Endothelial cell of umbilical vein (primary cell): ENCODE measurements around the gene KLHL36. TPM values are rescaled to one million over a fixed set of nuclear protein-coding genes. Genes with fewer than 3 reads are reported as not detected.

Experiments used
- BruUV-seq: library from RNA; stranded (reverse); fragments of 400-500 nt; replicated peaks from 2 replicates; lab custom pipeline; 2021; lab: Mats Ljungman, UMichigan
- CTCF ChIA-PET: fragments of 300-600, 350-600 bp; sonication (Branson Sonifier 250); formaldehyde crosslinking; loops from one replicate; lab custom pipeline; 2021; ENCODE audit warnings: antibody characterized with exemption, inconsistent platforms; lab: Charles Lee
- POLR2A ChIA-PET: fragments of 300-600, 350-600 bp; sonication (Branson Sonifier 250); formaldehyde crosslinking; loops from one replicate; lab custom pipeline; 2021; ENCODE audit warnings: antibody characterized with exemption, inconsistent platforms; lab: Charles Lee
- DNase-seq: peaks from one replicate; pipeline ENCODE4 v3.0.0-alpha.2; 2011; ENCODE audit warnings: low read depth, low spot score
- FAIRE-seq: peaks from 2 replicates; lab custom pipeline; 2011; peaks lifted over from hg19 to GRCh38; lab: Jason Lieb, UNC
- H2AFZ ChIP-seq: 2 replicates; pipeline ENCODE4 v1.6.0; 2012; ENCODE audit warnings: low read depth, low read length, control low read depth, inconsistent platforms
- H3K27ac ChIP-seq: 2 replicates; pipeline ENCODE4 v1.5.1; 2011; ENCODE audit warnings: low read depth, mild to moderate bottlenecking, control low read depth, low read length, moderate library complexity; ENCODE audit not compliant: insufficient read depth
- H3K27me3 ChIP-seq, 2 experiments: 2 replicates each; pipeline versions ENCODE4 v1.6.0 to v1.6.1; 2011; ENCODE audit warnings: low read length in 2 of 2, mixed read lengths in 1 of 2; ENCODE audit not compliant: control insufficient read depth in 2 of 2, insufficient read depth in 2 of 2
- H3K36me3 ChIP-seq, 2 experiments: 2 replicates in 1 of 2; 3 replicates in 1 of 2; pipeline ENCODE4 v1.5.1; 2011; ENCODE audit warnings: low read length in 2 of 2, mild to moderate bottlenecking in 1 of 2, moderate library complexity in 1 of 2; ENCODE audit not compliant: control insufficient read depth in 2 of 2, insufficient read depth in 2 of 2; ENCODE audit errors: extremely low read depth in 1 of 2
- H3K4me1 ChIP-seq: 3 replicates; pipeline ENCODE4 v1.5.1; 2011; ENCODE audit warnings: mild to moderate bottlenecking, low read length; ENCODE audit not compliant: control insufficient read depth, insufficient read depth; ENCODE audit errors: extremely low read depth
- H3K4me2 ChIP-seq: 2 replicates; pipeline ENCODE4 v1.6.1; 2011; ENCODE audit warnings: low read length, control low read depth, mixed read lengths; ENCODE audit not compliant: insufficient read depth
- H3K4me3 ChIP-seq, 3 experiments: fragments of 200-600 bp in 1 of 3; sonication (generic), shearing (Covaris generic) in 1 of 3; replicated peaks in 1 of 3; 2 replicates each; pipeline ENCODE4 v1.5.1; 2011 to 2016; ENCODE audit warnings: control low read depth in 3 of 3, low read length in 3 of 3, mild to moderate bottlenecking in 2 of 3, inconsistent platforms in 1 of 3, low read depth in 1 of 3, moderate library complexity in 1 of 3; ENCODE audit not compliant: insufficient read depth in 1 of 3
- H3K79me2 ChIP-seq: 2 replicates; pipeline ENCODE4 v1.6.0; 2012; ENCODE audit warnings: low read length, inconsistent platforms; ENCODE audit not compliant: control insufficient read depth, insufficient read depth
- H3K9ac ChIP-seq: replicated peaks from 2 replicates; pipeline ENCODE3; 2011; ENCODE audit warnings: low read length, control low read depth; ENCODE audit not compliant: insufficient read depth; ENCODE audit errors: extremely low read depth
- H3K9me1 ChIP-seq: replicated peaks from 3 replicates; pipeline ENCODE4 v1.6.0; 2011; ENCODE audit warnings: mild to moderate bottlenecking, low read length; ENCODE audit not compliant: control insufficient read depth, insufficient read depth; ENCODE audit errors: extremely low read depth
- H3K9me3 ChIP-seq: replicated peaks from 2 replicates; pipeline ENCODE4 v1.5.1; 2012; ENCODE audit warnings: low read length, inconsistent platforms; ENCODE audit not compliant: control insufficient read depth, insufficient read depth
- H4K20me1 ChIP-seq: replicated peaks from 2 replicates; pipeline ENCODE3; 2011; ENCODE audit warnings: mild to moderate bottlenecking, low read length; ENCODE audit not compliant: control insufficient read depth, insufficient read depth; ENCODE audit errors: extremely low read depth
- CTCF ChIP-seq, 2 donors: IDR thresholded peaks; 1 replicate in 1 of 2; 2 replicates in 1 of 2; pipeline ENCODE4 v1.5.1; 2011; ENCODE audit warnings: low read length in 2 of 2, mild to moderate bottlenecking in 2 of 2, moderate library complexity in 2 of 2, control low read depth in 1 of 2, inconsistent platforms in 1 of 2, low read depth in 1 of 2; ENCODE audit not compliant: insufficient read depth in 1 of 2; ENCODE audit errors: extremely low read depth in 1 of 2
- EZH2 ChIP-seq: IDR thresholded peaks from 2 replicates; pipeline ENCODE4 v1.6.1; 2012; ENCODE audit warnings: borderline replicate concordance, low read depth, mild to moderate bottlenecking, moderate library complexity, low read length, inconsistent platforms; ENCODE audit not compliant: severe bottlenecking
- FOS ChIP-seq: IDR thresholded peaks from 2 replicates; pipeline ENCODE4 v1.6.1; 2011; ENCODE audit warnings: mild to moderate bottlenecking, low read length, moderate library complexity, borderline replicate concordance; ENCODE audit not compliant: insufficient read depth
- JUN ChIP-seq: IDR thresholded peaks from 2 replicates; pipeline ENCODE4 v1.6.1; 2011; ENCODE audit warnings: borderline replicate concordance, low read depth; ENCODE audit not compliant: insufficient read length, insufficient read depth
- MAX ChIP-seq: IDR thresholded peaks from 2 replicates; pipeline ENCODE4 v1.6.1; 2011; ENCODE audit not compliant: insufficient read depth, insufficient read length
- MYC ChIP-seq: IDR thresholded peaks from one replicate; pipeline ENCODE4 v1.6.1; 2011; ENCODE audit warnings: mild to moderate bottlenecking, low read depth, low read length
- POLR2A ChIP-seq: IDR thresholded peaks from 2 replicates; pipeline ENCODE4 v1.6.1; 2012; ENCODE audit warnings: low read depth, mild to moderate bottlenecking, control low read depth, low read length
- dilution Hi-C: fragments of 300-500 bp; cut with MboI; formaldehyde crosslinking; loops from one replicate; pipeline ENCODE4 v1.15.0; 2019; ENCODE audit warnings: low sequenced_read_pairs; ENCODE audit not compliant: extremely low pct_ligation_motif_present
- intact Hi-C: fragments of 100-400 bp; cut with micrococcal nuclease; formaldehyde crosslinking; loops from one replicate; pipeline ENCODE4 v1.10.0; 2022
- polyA plus RNA-seq, 4 experiments: library from polyadenylated mRNA; depleted of rRNA in 3 of 4; stranded (reverse) in 3 of 4; unstranded in 1 of 4; fragments of >200 nt; gene quantifications; 2 replicates each; pipeline versions ENCODE4 v1.2.1 to v1.2.3, GENCODE V29; 2011 to 2012; ENCODE audit warnings: missing spikeins in 1 of 4
- total RNA-seq: library from RNA; stranded (reverse); gene quantifications from 2 replicates; pipeline ENCODE4 v1.2.3, GENCODE V29; 2021

KLHL36 gene
- total and polyA plus RNA-seq, 2 donors (not counting 3 experiments of a cell fraction or from before 2014, with no cell fraction given), result 31.3 to 38.8 TPM

- Histone ChIP-seq H3K36me3 (peaks cover 0 to 3% of the 10 kb centered on the region in 2 experiments), H4K20me1 (no peaks in the 10 kb centered on the region), H3K27me3 (no peaks in the 10 kb centered on the region), H3K27ac (peak overlapping the region; percentile 81), H3K4me3 (no peak overlapping the region), H3K79me2 (peaks cover 62% of the 10 kb centered on the region), H3K4me2 (no peak overlapping the region), H3K9me3 (no peaks in the 10 kb centered on the region), H2AFZ (no peak overlapping the region), H3K9ac (no peak overlapping the region), H3K4me1 (peaks cover 50% of the 10 kb centered on the region), H3K9me1 (no peaks in the 10 kb centered on the region)
- intact Hi-C loops, result loop anchor here (1.0 kb wide), 1 partner anchor 14 kb away; the partner anchor contains the start of gene COTL1
- TF ChIP-seq JUN (no peak), MYC (no peak)
- DNase-seq, result no peak
- POLR2A ChIA-PET, result no interaction called here
- FAIRE-seq, result no peak
- dilution Hi-C loops, result loop anchor here (25.0 kb wide), 1 partner anchor 92 kb away; the partner anchor contains the start of gene MEAK7
- BruUV-seq, result no TSS peak
- CTCF ChIA-PET, result interaction anchor here (1.0 kb wide), 1 partner anchor 98 kb away, joined by 7 read pairs; no protein-coding TSS in a partner anchor
Observed at GRCh38 chr16:84603940-84604339, 44.4 kb upstream of the KLHL36 start.

GRCh38 chr16:84604477-84605013, 43.8 kb upstream of the KLHL36 start:
- no TSS peak for BruUV-seq
- Histone ChIP-seq H2AFZ (no peak overlapping the region), H3K4me3 (no peak overlapping the region), H3K9ac (no peak overlapping the region), H3K4me1 (peaks cover 44% of the 10 kb centered on the region), H3K9me3 (no peaks in the 10 kb centered on the region), H3K79me2 (peaks cover 65% of the 10 kb centered on the region), H3K9me1 (no peaks in the 10 kb centered on the region), H3K27me3 (no peaks in the 10 kb centered on the region), H3K4me2 (no peak overlapping the region), H3K27ac (no peak overlapping the region), H3K36me3 (peaks cover 0 to 3% of the 10 kb centered on the region in 2 experiments), H4K20me1 (no peaks in the 10 kb centered on the region)
- ChIA-PET POLR2A (no interaction called here), CTCF (interaction anchor here (1.0 kb wide), 1 partner anchor 98 kb away, joined by 7 read pairs; no protein-coding TSS in a partner anchor)
- TF ChIP-seq MYC (no peak), CTCF (IDR thresholded peaks at IDR 0.05; ENCODE audit: extremely low read depth in 1 of 2, insufficient read depth in 1 of 2, low read depth in 1 of 2, low read length in 2 of 2) (no peak), POLR2A (no peak), FOS (no peak), JUN (no peak), MAX (no peak), EZH2 (no peak)
- intact Hi-C loops, result no loop called here
- DNase-seq, result no peak
- FAIRE-seq, result no peak
- dilution Hi-C loops, result loop anchor here (25.0 kb wide), 1 partner anchor 92 kb away; the partner anchor contains the start of gene MEAK7
